ENCODE results near the gene FBXL19. TPM values are rescaled to one million over a fixed set of nuclear protein-coding genes. Genes with fewer than 3 reads are reported as not detected.

FBXL19 gene
- total and polyA plus RNA-seq, 9 of the 15 experiments (the other 6 are each of a cell fraction or from before 2014, with no cell fraction given), result 0.13 to 48.0 (median 13.5) TPM; not detected in 1

DNA sequence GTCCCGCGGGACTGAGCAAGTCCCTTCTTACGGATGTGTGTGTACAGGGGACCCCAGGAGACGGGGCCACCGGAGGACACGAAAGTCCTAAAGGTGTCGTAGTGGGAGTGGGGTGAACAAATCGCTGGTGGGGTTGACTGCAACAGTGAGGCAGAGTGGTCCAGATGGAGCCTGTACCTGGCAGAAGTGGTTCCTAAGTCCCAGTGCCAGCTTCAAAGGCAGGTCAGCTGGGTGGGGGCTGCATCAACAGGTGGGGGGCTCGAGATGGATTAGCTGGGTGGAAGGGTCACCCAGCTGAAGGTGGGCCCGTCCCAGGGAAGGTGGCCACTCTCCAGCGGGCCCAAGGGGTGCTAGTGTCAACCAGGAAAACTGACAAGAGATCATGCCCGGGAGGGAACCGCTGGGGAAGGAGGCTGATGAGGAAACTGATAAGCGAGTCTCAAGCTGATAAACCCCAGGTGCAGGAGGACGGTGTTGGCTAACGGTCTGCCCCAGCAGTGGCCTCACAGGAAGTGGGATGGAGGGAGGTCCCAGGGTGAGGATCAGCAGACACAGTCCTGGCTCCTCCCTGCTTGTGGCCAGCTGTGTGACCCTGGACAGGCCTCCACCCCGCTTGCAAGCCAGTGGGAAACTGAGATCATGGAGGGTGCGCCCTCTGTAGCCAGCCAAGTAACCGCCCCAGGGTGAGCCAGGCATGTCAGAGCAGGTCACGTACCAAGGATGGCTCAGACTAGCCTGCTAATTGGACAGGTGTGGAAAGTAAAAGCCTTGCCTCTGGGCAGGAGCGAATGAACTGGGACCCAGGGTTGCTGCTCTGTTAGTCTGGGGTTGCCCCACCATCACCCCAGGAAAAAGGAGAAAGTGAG lies 26.5 kb downstream of the FBXL19 start (continued):
- TF ChIP-seq, protein P1, sequence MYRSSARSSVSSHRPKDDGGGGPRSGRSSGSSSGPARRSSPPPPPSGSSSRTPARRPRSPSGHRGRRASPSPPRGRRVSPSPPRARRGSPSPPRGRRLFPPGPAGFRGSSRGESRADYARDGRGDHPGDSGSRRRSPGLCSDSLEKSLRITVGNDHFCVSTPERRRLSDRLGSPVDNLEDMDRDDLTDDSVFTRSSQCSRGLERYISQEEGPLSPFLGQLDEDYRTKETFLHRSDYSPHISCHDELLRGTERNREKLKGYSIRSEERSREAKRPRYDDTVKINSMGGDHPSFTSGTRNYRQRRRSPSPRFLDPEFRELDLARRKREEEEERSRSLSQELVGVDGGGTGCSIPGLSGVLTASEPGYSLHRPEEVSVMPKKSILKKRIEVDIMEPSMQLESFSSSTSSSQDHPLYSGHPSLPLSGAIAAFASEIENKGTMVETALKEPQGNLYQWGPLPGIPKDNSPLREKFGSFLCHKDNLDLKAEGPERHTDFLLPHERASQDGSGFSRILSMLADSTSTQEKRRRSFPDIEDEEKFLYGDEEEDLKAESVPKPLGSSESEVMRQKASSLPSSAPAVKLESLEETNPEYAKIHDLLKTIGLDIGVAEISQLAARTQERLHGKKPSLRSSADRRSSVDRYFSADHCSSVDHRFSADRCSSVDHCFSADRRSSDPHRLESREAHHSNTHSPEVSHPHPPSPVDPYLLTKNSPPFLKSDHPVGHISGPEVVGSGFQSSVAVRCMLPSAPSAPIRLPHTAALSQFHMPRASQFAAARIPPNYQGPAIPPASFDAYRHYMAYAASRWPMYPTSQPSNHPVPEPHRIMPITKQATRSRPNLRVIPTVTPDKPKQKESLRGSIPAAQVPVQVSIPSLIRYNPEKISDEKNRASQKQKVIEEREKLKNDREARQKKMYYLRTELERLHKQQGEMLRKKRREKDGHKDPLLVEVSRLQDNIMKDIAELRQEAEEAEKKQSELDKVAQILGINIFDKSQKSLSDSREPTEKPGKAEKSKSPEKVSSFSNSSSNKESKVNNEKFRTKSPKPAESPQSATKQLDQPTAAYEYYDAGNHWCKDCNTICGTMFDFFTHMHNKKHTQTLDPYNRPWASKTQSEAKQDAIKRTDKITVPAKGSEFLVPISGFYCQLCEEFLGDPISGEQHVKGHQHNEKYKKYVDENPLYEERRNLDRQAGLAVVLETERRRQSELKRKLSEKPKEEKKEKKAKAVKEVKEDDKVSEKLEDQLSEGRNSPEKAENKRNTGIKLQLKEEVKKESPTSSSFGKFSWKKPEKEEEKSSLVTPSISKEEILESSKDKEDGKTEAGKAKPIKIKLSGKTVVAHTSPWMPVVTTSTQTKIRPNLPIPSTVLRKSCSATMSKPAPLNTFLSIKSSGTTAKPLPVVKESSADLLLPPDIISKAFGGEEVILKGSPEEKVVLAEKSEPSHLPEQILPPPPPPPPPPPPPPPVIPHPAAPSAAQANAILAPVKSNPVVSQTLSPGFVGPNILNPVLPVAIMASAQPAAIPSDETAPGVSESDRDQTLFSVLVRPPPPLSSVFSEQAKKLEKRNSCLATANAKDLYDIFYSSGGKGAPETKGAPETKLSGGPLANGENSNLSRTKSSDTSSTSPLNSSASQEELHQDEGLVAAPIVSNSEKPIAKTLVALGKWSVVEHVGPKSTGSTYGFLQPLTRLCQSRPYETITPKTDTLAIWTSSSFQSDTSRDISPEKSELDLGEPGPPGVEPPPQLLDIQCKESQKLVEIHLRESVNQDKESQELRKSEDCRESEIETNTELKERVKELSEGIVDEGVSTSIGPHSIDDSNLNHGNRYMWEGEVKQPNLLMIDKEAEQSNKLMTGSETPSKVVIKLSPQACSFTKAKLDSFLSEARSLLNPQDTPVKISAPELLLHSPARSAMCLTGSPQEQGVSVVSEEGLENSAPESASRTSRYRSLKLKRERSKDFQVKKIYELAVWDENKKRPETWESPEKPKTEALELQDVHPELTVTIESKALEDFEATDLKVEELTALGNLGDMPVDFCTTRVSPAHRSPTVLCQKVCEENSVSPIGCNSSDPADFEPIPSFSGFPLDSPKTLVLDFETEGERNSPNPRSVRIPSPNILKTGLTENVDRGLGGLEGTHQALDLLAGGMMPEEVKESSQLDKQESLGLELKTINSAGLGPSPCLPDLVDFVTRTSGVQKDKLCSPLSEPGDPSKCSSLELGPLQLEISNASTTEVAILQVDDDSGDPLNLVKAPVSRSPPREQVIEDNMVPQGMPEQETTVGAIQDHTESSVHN (IDR thresholded peaks at IDR 0.05; ENCODE audit: borderline replicate concordance in 1 of 2, low read depth in 1 of 2), result peak in 1 of 2 experiments; percentile 63; a peak in 2 of 4 replicates
- TF ChIP-seq RBM17 (IDR thresholded peaks at IDR 0.05; ENCODE audit: borderline replicate concordance, low read depth, low read length) (no peak), CEBPG (CRISPR knock-in tag; IDR thresholded peaks at IDR 0.05) (no peak), CEBPG (tag; conservative IDR thresholded peaks at IDR 0.05 in 1 of 2, IDR thresholded peaks at IDR 0.05 in 1 of 2) (peak in 1 of 2 experiments; percentile 69; a peak in 2 of 4 replicates), NCOA1 (IDR thresholded peaks at IDR 0.05; ENCODE audit: low read depth) (peak; percentile 76; the same call in 1 of the 2 replicates), SNRNP70 (optimal IDR thresholded peaks at IDR 0.05; ENCODE audit: low read depth, low read length) (no peak), HNRNPL (IDR thresholded peaks at IDR 0.05; ENCODE audit: low read depth, low read length) (no peak), KLF16 (IDR thresholded peaks at IDR 0.05) (peak; percentile 77; the same call in 1 of the 2 replicates), ZFP36 (IDR thresholded peaks at IDR 0.05; ENCODE audit: low read depth, low read length, partially characterized antibody) (no peak), XRCC5 (IDR thresholded peaks at IDR 0.05; ENCODE audit: low read depth, low read length) (no peak), ZNF347 (CRISPR knock-in tag; IDR thresholded peaks at IDR 0.05; ENCODE audit: low read depth) (no peak), SMARCE1 (IDR thresholded peaks at IDR 0.05) (peak; percentile 80)
- TF ChIP-seq, protein P2, sequence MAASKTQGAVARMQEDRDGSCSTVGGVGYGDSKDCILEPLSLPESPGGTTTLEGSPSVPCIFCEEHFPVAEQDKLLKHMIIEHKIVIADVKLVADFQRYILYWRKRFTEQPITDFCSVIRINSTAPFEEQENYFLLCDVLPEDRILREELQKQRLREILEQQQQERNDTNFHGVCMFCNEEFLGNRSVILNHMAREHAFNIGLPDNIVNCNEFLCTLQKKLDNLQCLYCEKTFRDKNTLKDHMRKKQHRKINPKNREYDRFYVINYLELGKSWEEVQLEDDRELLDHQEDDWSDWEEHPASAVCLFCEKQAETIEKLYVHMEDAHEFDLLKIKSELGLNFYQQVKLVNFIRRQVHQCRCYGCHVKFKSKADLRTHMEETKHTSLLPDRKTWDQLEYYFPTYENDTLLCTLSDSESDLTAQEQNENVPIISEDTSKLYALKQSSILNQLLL (CRISPR knock-in tag; IDR thresholded peaks at IDR 0.05; ENCODE audit: borderline replicate concordance), result no peak
- TF ChIP-seq, protein P3, sequence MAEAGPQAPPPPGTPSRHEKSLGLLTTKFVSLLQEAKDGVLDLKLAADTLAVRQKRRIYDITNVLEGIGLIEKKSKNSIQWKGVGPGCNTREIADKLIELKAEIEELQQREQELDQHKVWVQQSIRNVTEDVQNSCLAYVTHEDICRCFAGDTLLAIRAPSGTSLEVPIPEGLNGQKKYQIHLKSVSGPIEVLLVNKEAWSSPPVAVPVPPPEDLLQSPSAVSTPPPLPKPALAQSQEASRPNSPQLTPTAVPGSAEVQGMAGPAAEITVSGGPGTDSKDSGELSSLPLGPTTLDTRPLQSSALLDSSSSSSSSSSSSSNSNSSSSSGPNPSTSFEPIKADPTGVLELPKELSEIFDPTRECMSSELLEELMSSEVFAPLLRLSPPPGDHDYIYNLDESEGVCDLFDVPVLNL (CRISPR knock-in tag; IDR thresholded peaks at IDR 0.05; ENCODE audit: low read depth), result no peak

All from K562 (cell line).